ENCODE results near the gene PLA2G6.

DNA sequence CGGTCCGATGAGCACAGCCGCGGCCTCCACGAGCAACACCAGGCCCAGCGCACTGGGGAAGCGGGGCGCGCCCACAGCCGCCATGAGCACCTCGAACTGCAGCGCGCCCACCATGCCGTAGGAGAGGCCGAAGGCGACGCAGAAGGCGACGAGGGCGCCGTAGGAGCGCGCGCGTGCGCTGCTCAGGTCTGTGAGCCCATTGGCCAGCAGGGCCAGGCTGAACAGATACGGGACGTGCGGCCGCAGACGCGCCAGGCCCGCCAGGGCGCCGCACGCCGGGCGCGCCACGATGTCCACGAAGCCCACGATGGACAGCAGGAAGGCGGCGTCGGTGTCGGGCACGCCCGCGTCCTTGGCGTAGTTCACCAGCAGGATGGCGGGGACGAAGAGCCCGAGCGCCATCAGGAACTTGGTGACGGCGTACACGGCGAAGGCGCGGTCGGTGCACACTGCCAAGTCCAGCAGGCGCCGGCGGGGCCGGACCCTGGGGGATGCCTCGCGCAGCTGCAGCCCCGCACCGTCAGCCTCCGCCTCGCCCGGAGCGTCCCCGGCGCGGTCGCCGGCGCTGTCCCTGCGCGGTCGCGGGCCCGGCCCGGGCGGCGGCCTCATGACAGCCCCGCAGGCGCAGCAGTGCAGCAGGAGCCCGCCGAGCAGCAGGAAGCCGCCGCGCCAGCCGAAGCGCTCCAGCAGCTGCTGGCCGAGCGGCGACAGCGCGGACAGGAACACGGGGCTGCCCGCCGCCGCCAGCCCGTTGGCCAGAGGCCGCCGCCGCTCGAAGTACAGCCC is 100.6 kb downstream of the PLA2G6 start:
- TF ChIP-seq, protein P1, sequence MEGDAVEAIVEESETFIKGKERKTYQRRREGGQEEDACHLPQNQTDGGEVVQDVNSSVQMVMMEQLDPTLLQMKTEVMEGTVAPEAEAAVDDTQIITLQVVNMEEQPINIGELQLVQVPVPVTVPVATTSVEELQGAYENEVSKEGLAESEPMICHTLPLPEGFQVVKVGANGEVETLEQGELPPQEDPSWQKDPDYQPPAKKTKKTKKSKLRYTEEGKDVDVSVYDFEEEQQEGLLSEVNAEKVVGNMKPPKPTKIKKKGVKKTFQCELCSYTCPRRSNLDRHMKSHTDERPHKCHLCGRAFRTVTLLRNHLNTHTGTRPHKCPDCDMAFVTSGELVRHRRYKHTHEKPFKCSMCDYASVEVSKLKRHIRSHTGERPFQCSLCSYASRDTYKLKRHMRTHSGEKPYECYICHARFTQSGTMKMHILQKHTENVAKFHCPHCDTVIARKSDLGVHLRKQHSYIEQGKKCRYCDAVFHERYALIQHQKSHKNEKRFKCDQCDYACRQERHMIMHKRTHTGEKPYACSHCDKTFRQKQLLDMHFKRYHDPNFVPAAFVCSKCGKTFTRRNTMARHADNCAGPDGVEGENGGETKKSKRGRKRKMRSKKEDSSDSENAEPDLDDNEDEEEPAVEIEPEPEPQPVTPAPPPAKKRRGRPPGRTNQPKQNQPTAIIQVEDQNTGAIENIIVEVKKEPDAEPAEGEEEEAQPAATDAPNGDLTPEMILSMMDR (conservative IDR thresholded peaks at IDR 0.05; ENCODE audit: low read depth, low read length), result no peak
- TF ChIP-seq EZH2phosphoT487 (IDR thresholded peaks at IDR 0.05; ENCODE audit: borderline replicate concordance, low read length), result no peak

Data from PC-3 (cell line).